Adipose tissue (tissue), 3 donors: ENCODE data around the gene TAS1R1. TPM values are rescaled to one million over a fixed set of nuclear protein-coding genes. Genes with fewer than 3 reads are reported as not detected.

Source experiments
- H3K27ac ChIP-seq: one replicate; pipeline ENCODE4 v1.5.1; 2013; ENCODE audit warnings: low read depth, low read length
- WGBS, 3 donors: extraction: QIAGEN DNeasy Blood & Tissue Kit; methylation state at CpG; one replicate each; pipeline ENCODE4 v1.1.7; 2013; 5-methylcytosine and 5-hydroxymethylcytosine counted together
- polyA plus RNA-seq, 3 donors: library from polyadenylated mRNA; stranded (reverse); fragments of 200-250 nt; gene quantifications; one replicate each; pipeline ENCODE4 v1.2.3, GENCODE V29; 2013
- donor health status: healthy with polysubstance abuse.
- donor health status: Bipolar disorder and iron deficiency.
- donor health status: healthy.

The TAS1R1 gene
- polyA plus RNA-seq, 3 donors = 0.12 TPM; not detected in 2

DNA sequence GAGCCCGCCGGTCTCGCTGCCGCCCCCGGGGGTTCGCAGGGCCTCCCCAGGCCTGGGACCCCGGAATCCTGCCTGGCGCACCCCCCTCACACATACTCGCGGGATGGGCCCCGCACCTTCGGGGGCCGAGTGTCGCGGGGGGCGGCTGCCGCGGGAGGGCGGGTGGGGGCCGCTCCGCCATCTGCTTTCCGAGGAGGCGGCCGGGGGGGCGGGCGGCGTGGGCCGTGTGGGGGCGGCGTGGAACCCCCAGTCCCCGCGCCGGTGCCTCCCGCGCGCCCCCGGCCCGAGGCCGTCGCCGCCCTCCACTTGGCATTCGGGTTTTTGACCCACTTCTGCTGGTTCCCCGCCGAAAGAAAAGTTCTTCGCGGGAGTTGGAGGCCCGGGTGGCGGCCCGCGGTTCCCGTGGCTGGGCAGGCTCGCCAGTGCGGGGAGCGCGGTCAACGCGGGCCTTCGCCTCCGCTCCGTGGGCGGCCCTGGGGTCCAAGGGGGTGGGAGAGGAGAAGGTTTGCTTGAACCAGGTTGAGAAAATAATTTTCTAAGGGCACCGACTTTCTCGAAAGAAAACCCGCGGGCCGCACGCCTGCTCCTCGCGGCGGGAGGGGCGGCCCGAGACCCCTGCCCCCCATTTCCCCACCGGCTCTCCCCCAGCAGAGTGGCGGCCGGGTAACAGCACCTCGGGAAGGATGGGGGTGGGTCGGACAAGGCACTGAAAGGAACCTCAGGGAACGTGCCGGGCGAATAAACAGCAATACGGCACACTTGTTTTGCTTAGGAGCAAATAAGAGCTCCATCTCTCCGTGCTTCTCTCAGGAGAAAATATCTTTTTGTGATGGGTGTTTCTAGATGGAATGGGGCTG lies 60.0 kb downstream of the TAS1R1 start:
- 2% methylated on average over 54 to 82 of the region's 82 CpGs for WGBS, 3 donors
- H3K27ac ChIP-seq = no peak overlapping the region

- WGBS, 3 donors = 95 to 97% (median 97%) methylated on average over 4 of the region's 4 CpGs
- H3K27ac ChIP-seq = no peak overlapping the region
Observed at GRCh38 chr1:6619045-6619444, 63.9 kb downstream of the TAS1R1 start.

- 89 to 92% (median 91%) methylated on average over 41 of the region's 41 CpGs for WGBS, 3 donors
- H3K27ac ChIP-seq = no peak overlapping the region
Observed at GRCh38 chr1:6621429-6622391, 66.6 kb downstream of the TAS1R1 start.

GRCh38 chr1:6622396-6623152 lies 67.5 kb downstream of the TAS1R1 start:
- 83 to 88% (median 86%) methylated on average over 10 of the region's 10 CpGs for WGBS, 3 donors
- H3K27ac ChIP-seq = no peak overlapping the region

DNA sequence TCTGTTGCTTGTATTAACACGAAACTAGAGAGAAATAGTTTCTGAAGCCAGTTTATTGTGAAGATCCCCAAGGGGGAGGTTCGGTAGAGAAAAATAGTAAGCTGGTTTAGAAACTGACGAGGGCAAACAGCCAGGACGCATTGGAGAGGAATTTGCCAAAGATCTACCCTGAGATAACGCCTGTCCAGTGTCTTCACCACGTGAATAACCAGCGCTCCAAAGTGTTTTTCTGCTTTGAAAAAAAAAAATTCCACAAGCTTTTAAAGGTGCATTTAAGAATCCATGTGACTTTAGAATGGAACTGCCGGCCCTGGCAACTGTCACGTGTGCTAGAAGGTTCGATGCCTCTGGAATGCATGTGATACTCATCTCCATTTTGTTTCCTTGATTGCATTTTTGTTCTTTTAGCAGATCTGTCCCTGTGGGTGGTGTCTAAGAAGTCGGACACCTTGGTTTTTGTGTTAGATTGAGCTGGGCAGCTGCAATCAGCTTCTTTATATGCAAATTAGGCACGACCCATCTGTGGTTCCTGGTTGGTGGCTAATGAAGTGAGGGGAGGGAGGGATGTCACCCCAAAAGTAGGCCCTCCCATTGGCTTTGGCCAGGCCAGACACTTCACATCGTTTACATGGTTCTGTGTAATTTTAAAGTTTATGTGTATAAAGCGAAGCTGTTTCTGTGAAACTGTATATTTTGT lies 68.3 kb downstream of the TAS1R1 start:
- 72 to 80% (median 79%) methylated on average over 14 of the region's 14 CpGs for WGBS, 3 donors
- no peak overlapping the region for H3K27ac ChIP-seq

DNA sequence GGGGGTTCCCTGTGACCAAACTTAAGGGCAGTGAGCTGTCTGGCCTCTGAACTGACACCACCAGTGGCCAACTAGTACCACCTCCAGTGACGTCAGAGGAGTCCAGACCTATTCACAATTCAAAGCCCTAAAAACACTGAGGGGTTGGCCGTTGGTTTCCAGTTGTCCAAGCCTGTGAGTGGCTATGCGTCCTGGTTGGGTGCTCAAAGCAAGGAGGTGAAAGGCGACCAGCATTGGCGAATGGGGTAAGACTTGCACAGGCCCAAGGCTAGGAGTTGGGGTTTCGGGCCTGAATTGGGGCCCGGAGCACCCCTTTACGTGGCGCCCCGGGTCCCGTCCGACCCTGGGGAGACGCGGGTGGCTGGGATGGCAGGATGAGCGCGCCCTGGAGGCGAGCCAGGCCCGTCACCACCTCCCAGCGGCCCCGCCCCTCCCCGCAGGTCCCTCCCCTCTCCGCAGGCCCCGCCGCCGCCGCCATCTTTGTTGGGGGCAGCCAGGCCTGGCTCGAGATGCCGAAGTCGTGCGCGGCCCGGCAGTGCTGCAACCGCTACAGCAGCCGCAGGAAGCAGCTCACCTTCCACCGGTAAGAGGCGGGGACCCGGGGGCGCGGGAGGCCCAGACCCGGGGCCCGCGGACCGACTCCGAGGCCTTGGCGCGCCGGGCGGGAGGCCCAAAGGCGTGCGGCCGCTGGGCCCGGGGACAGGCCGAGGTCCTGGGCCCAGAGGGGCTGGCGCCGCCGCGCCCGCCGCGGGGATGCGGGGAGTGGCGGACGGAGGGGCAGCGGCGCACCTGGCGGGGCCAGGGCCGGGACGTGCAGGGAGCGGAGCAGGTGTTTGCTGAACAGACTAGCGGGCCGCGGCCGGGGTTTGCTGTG lies 69.8 kb downstream of the TAS1R1 start, which contains the start of gene THAP3:
THAP3 (plus strand) TSS at position 159 of the 874 bp plus-strand sequence; CDS start at position 510, 351 bp downstream.
- WGBS, 3 donors = 2% methylated on average over 48 to 73 of the region's 73 CpGs
- peak within 1 kb of the TSS; percentile 24 for H3K27ac ChIP-seq

DNA sequence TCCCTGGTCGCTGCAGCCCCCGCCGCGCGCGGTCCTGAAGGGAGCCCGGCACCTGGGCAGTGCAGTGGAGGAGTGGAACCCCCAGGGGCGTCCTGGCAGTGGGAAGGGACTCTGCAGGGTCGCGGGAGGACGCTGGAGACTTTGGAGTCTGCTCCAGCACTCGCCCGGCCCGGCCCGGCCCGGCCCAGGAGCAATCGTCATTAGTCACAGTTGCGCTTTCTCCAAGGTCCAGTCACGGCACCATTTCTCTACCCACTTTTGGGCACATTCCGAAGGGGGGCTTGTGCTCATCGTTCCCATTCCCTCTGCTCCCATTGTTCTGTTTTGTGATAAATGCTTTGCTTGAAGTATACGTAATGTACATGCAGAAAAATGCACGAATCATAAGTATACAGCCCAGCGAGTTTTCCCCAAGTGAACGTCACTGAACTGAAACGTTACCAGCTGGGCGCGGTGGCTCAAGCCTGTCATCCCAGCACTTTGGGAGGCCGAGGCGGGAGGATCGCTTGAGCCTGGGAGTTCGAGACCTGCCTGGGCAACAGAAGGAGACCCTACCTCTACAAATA lies 70.6 kb downstream of the TAS1R1 start:
- H3K27ac ChIP-seq = no peak overlapping the region
- 3 to 8% (median 5%) methylated on average over 25 to 32 of the region's 32 CpGs for WGBS, 3 donors

- H3K27ac ChIP-seq = no peak overlapping the region
- 91 to 94% (median 92%) methylated on average over 9 of the region's 9 CpGs for WGBS, 3 donors
Observed at GRCh38 chr1:6627031-6627430, 71.9 kb downstream of the TAS1R1 start.

DNA sequence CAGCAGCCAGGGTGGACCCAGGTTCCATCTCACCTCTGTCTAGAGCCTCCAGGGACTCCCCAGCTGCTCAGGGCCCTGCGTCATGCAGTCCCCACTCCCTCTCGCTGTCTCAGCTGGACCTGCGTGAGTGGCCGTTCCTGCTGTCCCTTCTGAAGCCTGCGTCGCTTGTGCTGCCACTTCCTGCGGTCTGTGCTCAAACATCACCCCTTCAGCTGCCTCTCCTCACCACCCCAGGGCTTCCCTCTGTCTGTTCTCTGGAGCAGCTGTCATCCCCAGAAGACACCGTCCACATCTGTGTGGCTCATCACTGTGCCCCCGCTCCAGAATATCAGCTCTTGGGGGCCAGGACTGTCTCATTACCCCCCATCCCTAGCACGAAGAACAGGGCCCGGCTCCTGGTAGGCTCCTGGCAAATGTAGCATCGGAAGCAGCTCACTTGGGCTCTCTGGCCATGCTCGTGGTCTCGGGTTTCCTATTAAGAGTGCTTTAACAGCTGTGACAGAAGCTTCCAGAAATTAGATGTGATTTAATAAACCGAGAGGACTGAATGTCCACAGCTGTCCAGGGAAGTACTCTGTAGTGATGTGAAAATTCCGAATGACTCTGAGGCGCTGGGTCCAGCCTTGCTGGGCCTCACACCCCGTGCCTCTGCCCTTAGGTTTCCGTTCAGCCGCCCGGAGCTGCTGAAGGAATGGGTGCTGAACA lies 72.9 kb downstream of the TAS1R1 start:
- WGBS, 3 donors = 89 to 95% (median 95%) methylated on average over 21 of the region's 21 CpGs
- H3K27ac ChIP-seq = no peak overlapping the region

DNA sequence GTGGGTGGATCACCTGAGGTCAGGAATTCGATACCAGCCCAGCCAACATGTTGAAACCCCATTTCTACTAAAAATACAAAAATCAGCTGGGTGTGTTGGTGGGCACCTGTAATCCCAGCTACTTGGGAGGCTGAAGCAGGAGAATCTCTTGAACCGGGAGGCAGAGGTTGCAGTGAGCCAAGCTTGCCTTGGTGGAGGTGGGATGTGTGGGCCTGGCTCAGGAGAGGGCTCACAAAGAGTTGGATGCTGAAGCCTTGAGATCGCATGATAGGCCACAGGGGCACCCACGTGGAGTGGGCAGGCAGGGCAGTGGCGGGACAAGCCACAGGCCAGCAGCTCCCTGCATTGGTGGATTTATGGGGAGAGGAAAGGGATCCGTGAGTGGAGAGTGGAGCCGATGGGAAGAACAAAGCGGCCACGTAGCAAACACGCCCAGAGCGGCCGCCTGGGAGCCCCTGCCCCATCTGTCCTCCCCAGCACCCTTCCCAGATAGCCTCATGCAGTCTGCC lies 73.9 kb downstream of the TAS1R1 start:
- WGBS, 3 donors = 83 to 96% (median 91%) methylated on average over 12 of the region's 12 CpGs

More for the DNA sequence above, 73.9 kb downstream of the TAS1R1 start:
- no peak overlapping the region for H3K27ac ChIP-seq

Other genes with a start within 250 kb of the TAS1R1 start
- gene ACOT7, start 161.5 kb upstream of the TAS1R1 start, polyA plus RNA-seq = 10 to 100 TPM in 2 of 3 donors, 1 to 10 TPM in 1; 6.5 to 13.8 (median 11.0) TPM
- gene HES2, start 135.4 kb upstream of the TAS1R1 start, polyA plus RNA-seq = under 1 TPM in 2 of 3 donors, not detected in 1; 0.01 to 0.18 TPM
- gene ESPN, start 130.5 kb upstream of the TAS1R1 start, polyA plus RNA-seq = 1 to 10 TPM in 1 of 3 donors, under 1 TPM in 2; 0.20 to 1.2 (median 0.28) TPM
- gene TNFRSF25, start 89.1 kb upstream of the TAS1R1 start, polyA plus RNA-seq = 10 to 100 TPM in 2 of 3 donors, 1 to 10 TPM in 1; 2.6 to 18.1 (median 10.1) TPM
- gene PLEKHG5, start 63.6 kb upstream of the TAS1R1 start, polyA plus RNA-seq = 10 to 100 TPM in 1 of 3 donors, 1 to 10 TPM in 2; 1.7 to 16.8 (median 9.4) TPM
- gene NOL9, start 794 bp upstream of the TAS1R1 start, polyA plus RNA-seq = 1 to 10 TPM; 2.8 to 5.8 (median 5.2) TPM
- 10 to 100 TPM; 19.0 to 31.4 (median 19.3) TPM for gene ZBTB48, start 24.7 kb downstream of the TAS1R1 start, polyA plus RNA-seq
- gene KLHL21, start 47.6 kb downstream of the TAS1R1 start, polyA plus RNA-seq = 10 to 100 TPM; 14.5 to 39.0 (median 30.2) TPM
- gene PHF13, start 58.4 kb downstream of the TAS1R1 start, polyA plus RNA-seq = 10 to 100 TPM in 2 of 3 donors, 1 to 10 TPM in 1; 5.2 to 13.3 (median 11.1) TPM
- 10 to 100 TPM; 17.8 to 20.8 (median 20.1) TPM for gene THAP3, start 69.6 kb downstream of the TAS1R1 start, polyA plus RNA-seq
- 10 to 100 TPM; 14.1 to 25.4 (median 21.1) TPM for gene DNAJC11, start 146.5 kb downstream of the TAS1R1 start, polyA plus RNA-seq
- gene CAMTA1, start 230.1 kb downstream of the TAS1R1 start, polyA plus RNA-seq = 100 to 1,000 TPM in 1 of 3 donors, 10 to 100 TPM in 2; 25.7 to 111 (median 60.2) TPM